Smooth muscle cell of bladder (primary cell): Measurements from ENCODE around the gene HOXD11. TPM values are rescaled to one million over a fixed set of nuclear protein-coding genes. Genes with fewer than 3 reads are reported as not detected.

ENCODE experiments used
- total RNA-seq: library from RNA; depleted of rRNA; stranded (reverse); fragments of >200 nt; gene quantifications from 2 replicates; pipeline ENCODE4 v1.2.3, GENCODE V29; 2014

HOXD11 gene
- 0.14 and 0.18 TPM in 2 replicates for total RNA-seq

GRCh38 chr2:176106581-176107539 lies at the start of gene HOXD11:
Gene HOXD11 (plus strand): TSS chr2:176107280. CDS start chr2:176107356, 76 bp downstream.

GRCh38 chr2:176083796-176084261 lies 23.3 kb upstream of the HOXD11 start, which contains the start of gene EVX2:
Gene EVX2 (minus strand): TSS chr2:176083962. CDS start chr2:176083776, 186 bp downstream.

DNA sequence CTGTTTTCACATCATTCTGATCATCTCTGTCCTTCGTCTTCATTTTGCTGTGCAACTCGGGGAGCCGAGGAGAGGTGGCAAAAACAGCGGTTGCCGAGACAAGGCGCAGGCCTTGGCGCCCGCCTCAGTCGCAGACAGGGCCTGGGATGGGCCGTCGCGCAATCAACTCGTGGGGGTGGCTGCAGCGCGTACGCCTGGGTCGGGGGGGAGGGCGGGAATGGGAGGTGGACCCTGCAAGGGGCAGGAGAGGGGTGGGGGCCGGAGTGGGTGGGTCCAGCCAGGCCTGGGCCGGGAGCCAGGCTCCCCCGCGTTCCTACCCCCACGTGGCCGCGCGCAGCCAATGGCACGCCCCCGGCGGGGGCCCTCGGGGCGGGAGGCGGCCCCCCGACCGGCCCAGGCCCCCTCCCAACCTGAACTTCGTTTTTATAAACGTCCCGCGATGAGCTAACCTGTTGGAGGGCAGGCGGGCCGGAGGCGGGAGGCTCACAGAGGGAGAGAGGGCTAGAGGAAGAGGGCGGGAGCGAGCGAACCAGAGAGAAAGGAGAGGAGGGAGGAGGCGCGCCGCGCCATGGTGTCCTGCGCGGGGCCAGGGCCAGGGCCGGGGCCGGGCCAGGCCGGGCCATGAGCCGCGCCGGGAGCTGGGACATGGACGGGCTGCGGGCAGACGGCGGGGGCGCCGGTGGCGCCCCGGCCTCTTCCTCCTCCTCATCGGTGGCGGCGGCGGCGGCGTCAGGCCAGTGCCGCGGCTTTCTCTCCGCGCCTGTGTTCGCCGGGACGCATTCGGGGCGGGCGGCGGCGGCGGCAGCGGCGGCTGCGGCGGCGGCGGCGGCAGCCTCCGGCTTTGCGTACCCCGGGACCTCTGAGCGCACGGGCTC lies 14.6 kb upstream of the HOXD11 start, which contains the start of gene HOXD13:
Gene HOXD13 (plus strand): TSS at position 452 of the 875 bp plus-strand sequence. CDS start 170 bp downstream, at position 622.

DNA sequence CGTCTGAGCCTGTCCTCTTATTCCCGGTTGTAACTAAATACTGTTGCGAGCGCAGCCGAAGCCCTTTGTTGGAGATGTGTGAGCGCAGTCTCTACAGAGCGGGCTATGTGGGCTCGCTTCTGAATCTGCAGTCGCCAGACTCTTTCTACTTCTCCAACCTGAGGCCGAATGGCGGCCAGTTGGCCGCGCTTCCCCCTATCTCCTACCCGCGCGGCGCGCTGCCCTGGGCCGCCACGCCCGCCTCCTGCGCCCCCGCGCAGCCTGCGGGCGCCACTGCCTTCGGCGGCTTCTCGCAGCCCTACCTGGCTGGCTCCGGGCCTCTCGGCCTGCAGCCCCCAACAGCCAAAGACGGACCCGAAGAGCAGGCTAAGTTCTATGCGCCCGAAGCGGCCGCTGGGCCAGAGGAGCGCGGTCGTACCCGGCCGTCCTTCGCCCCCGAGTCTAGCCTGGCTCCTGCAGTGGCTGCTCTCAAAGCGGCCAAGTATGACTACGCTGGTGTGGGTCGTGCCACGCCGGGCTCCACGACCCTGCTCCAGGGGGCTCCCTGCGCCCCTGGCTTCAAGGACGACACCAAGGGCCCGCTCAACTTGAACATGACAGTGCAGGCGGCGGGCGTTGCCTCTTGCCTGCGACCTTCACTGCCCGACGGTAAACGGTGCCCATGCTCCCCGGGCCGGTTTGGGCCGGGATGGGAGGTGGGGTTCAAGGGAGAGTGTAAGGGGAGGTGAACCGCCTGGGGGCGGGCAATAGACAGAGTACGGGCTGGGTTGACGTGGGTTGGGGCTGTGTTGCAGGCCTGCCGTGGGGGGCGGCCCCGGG lies 7.1 kb upstream of the HOXD11 start, which contains the start of gene HOXD12:
Gene HOXD12 (plus strand): TSS at position 68 of the 819 bp plus-strand sequence. CDS start 7 bp downstream, at position 75.

GRCh38 chr2:176115883-176116813 lies 9.1 kb downstream of the HOXD11 start, which contains the start of gene HOXD10:
Gene HOXD10 (plus strand): TSS chr2:176116778. CDS start chr2:176116834, 56 bp downstream.

DNA sequence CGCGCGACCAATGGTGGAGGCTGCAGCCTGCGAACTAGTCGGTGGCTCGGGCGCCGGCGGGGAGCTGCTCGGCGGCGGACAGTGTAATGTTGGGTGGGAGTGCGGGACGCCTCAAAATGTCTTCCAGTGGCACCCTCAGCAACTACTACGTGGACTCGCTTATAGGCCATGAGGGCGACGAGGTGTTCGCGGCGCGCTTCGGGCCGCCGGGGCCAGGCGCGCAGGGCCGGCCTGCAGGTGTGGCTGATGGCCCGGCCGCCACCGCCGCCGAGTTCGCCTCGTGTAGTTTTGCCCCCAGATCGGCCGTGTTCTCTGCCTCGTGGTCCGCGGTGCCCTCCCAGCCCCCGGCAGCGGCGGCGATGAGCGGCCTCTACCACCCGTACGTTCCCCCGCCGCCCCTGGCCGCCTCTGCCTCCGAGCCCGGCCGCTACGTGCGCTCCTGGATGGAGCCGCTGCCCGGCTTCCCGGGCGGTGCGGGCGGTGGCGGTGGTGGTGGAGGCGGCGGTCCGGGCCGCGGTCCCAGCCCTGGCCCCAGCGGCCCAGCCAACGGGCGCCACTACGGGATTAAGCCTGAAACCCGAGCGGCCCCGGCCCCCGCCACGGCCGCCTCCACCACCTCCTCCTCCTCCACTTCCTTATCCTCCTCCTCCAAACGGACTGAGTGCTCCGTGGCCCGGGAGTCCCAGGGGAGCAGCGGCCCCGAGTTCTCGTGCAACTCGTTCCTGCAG lies 15.8 kb downstream of the HOXD11 start, which contains the start of gene HOXD9:
Gene HOXD9 (plus strand): TSS at position 37 of the 728 bp plus-strand sequence. CDS start 50 bp downstream, at position 87.

GRCh38 chr2:176128982-176129796 lies 22.1 kb downstream of the HOXD11 start, which contains the start of gene HOXD8:
Gene HOXD8 (plus strand): TSS chr2:176129705. CDS start chr2:176130367, 662 bp downstream.

DNA sequence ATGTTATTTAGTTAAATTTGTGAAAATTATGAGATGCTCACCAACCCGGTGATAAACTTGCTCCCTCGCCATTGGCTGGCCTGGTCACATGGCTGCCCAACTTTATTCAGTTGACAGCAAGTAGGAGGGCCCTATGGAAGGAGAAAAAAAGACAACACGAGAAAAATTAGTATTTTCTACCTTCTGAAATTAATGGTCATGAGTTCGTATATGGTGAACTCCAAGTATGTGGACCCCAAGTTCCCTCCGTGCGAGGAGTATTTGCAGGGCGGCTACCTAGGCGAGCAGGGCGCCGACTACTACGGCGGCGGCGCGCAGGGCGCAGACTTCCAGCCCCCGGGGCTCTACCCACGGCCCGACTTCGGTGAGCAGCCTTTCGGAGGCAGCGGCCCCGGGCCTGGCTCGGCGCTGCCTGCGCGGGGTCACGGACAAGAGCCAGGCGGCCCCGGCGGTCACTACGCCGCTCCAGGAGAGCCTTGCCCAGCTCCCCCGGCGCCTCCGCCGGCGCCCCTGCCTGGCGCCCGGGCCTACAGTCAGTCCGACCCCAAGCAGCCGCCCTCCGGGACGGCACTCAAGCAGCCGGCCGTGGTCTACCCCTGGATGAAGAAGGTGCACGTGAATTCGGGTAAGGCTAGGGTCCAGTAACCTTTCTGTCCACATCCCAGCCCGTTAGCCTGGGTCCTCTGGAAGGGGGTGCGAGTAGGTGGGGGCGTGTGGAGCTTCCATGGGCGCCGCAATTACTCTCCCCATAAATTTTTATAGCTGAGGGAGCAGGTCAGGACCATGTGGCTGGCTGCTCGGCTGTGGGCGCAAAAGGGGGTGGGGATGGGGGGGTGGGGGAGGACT lies 44.6 kb downstream of the HOXD11 start, which contains the start of gene HOXD4:
Gene HOXD4 (plus strand): TSS at position 109 of the 846 bp plus-strand sequence. CDS start 84 bp downstream, at position 193.

GRCh38 chr2:176156807-176157498 lies 49.9 kb downstream of the HOXD11 start, which contains the start of gene HOXD3:
Gene HOXD3 (plus strand): TSS chr2:176157307. CDS start chr2:176169115, 11,808 bp downstream.

Other genes starting within 250 kb of the HOXD11 start
- gene LNPK, start 105.0 kb upstream of the HOXD11 start, total RNA-seq: 20.1 and 28.8 TPM in 2 replicates
- gene EVX2, start 23.3 kb upstream of the HOXD11 start, total RNA-seq: under 0.01 TPM in 1 of 2 replicates, not detected in the other
- gene HOXD13, start 14.6 kb upstream of the HOXD11 start, total RNA-seq: 0.09 and 0.28 TPM in 2 replicates
- gene HOXD12, start 7.5 kb upstream of the HOXD11 start, total RNA-seq: not detected in 2 replicates
- under 0.01 and 0.18 TPM in 2 replicates for gene HOXD10, start 9.5 kb downstream of the HOXD11 start, total RNA-seq
- gene HOXD9, start 15.4 kb downstream of the HOXD11 start, total RNA-seq: 0.18 and 0.28 TPM in 2 replicates
- 1.1 and 1.6 TPM in 2 replicates for gene HOXD8, start 22.4 kb downstream of the HOXD11 start, total RNA-seq
- gene HOXD4, start 44.3 kb downstream of the HOXD11 start, total RNA-seq: under 0.01 and 0.18 TPM in 2 replicates
- 0.14 and 0.28 TPM in 2 replicates for gene HOXD3, start 50.0 kb downstream of the HOXD11 start, total RNA-seq
- not detected in 2 replicates for gene HOXD1, start 81.4 kb downstream of the HOXD11 start, total RNA-seq
- 18.5 and 24.2 TPM in 2 replicates for gene MTX2, start 162.2 kb downstream of the HOXD11 start, total RNA-seq